Erythroblast (primary cell): ENCODE data around the gene NMBR.

ENCODE experiments used
- GATA1 ChIP-seq: IDR thresholded peaks from 2 replicates; pipeline ENCODE4 v1.6.1; 2011; ENCODE audit warnings: low read depth, mild to moderate bottlenecking, control low read depth, low read length, moderate library complexity
- POLR2A ChIP-seq: IDR thresholded peaks from 2 replicates; pipeline ENCODE4 v1.6.1; 2011; ENCODE audit warnings: mild to moderate bottlenecking, low read length

GRCh38 chr6:142167486-142167885 lies 20.6 kb upstream of the NMBR start:
- TF ChIP-seq POLR2A (no peak), GATA1 (no peak)
